GM18505 (cell line): ENCODE results near the gene FCMR.
"Not testable (repeated sequence)": the region's sequence is repeated elsewhere in the genome, so short reads cannot be mapped to it uniquely, and the experiment has no call there.

Experiments used
- ATAC-seq: cut with Tn5 transposase; IDR thresholded peaks from one replicate; pipeline ENCODE4 v1.9.1; 2021; ENCODE audit not compliant: unreplicated experiment
- POLR2A ChIP-seq: IDR thresholded peaks from 4 replicates; pipeline ENCODE4 v1.6.1; 2011; ENCODE audit warnings: borderline replicate concordance; ENCODE audit not compliant: insufficient read depth, insufficient read length; ENCODE audit errors: extremely low read depth

FCMR gene

GRCh38 chr1:206923961-206924557, 2.3 kb upstream of the FCMR start:
- peak; percentile 54 for TF ChIP-seq POLR2A
- not testable (repeated sequence) for ATAC-seq

- ATAC-seq, result peak; percentile 43
- TF ChIP-seq POLR2A, result peak; percentile 70
These were observed 1.5 kb upstream of the FCMR start for GRCh38 chr1:206923009-206923960.

- ATAC-seq, result no peak
- TF ChIP-seq POLR2A, result no peak
These were observed 783 bp upstream of the FCMR start for GRCh38 chr1:206922524-206922923.

GRCh38 chr1:206918076-206918475, 3.7 kb downstream of the FCMR start:
- no peak for ATAC-seq
- TF ChIP-seq POLR2A, result no peak

GRCh38 chr1:206916000-206916709, 5.6 kb downstream of the FCMR start:
- TF ChIP-seq POLR2A, result no peak
- no peak for ATAC-seq

- TF ChIP-seq POLR2A, result no peak
- no peak for ATAC-seq
These were observed 6.6 kb downstream of the FCMR start for GRCh38 chr1:206915030-206915735.

GRCh38 chr1:206913766-206914537, 7.8 kb downstream of the FCMR start:
- no peak for TF ChIP-seq POLR2A
- no peak for ATAC-seq

- no peak for TF ChIP-seq POLR2A
- no peak for ATAC-seq
These were observed 9.2 kb downstream of the FCMR start for GRCh38 chr1:206912445-206913095.

- TF ChIP-seq POLR2A, result no peak
- ATAC-seq, result no peak
These were observed 10.6 kb downstream of the FCMR start for GRCh38 chr1:206911064-206911663.

GRCh38 chr1:206909883-206910318, 11.8 kb downstream of the FCMR start:
- no peak for ATAC-seq
- TF ChIP-seq POLR2A, result no peak

- no peak for ATAC-seq
- TF ChIP-seq POLR2A, result no peak
These were observed 12.4 kb downstream of the FCMR start for GRCh38 chr1:206909161-206909882.
